Measurements from ENCODE around the gene CHRNA4.
"Not testable (repeated sequence)": the region's sequence is repeated elsewhere in the genome, so short reads cannot be mapped to it uniquely, and the experiment has no call there.

Gene CHRNA4

GRCh38 chr20:63308218-63308911 lies 52.8 kb downstream of the CHRNA4 start:
- no peak for DNase-seq (ENCODE audit: low read depth)

GRCh38 chr20:63307538-63308217 lies 53.5 kb downstream of the CHRNA4 start:
- DNase-seq (ENCODE audit: low read depth) = no peak

GRCh38 chr20:63306673-63307537 lies 54.2 kb downstream of the CHRNA4 start:
- DNase-seq (ENCODE audit: low read depth) = no peak

- not testable (repeated sequence) for DNase-seq (ENCODE audit: low read depth)
Measured at GRCh38 chr20:63305933-63306672, 55.0 kb downstream of the CHRNA4 start.

- DNase-seq (ENCODE audit: low read depth) = no peak
Measured at GRCh38 chr20:63305393-63305792, 55.8 kb downstream of the CHRNA4 start.

GRCh38 chr20:63303095-63303666 lies 58.0 kb downstream of the CHRNA4 start:
- DNase-seq (ENCODE audit: low read depth) = no peak

- no peak for DNase-seq (ENCODE audit: low read depth)
Measured at GRCh38 chr20:63301671-63302070, 59.5 kb downstream of the CHRNA4 start.

- DNase-seq (ENCODE audit: low read depth) = no peak
Measured at GRCh38 chr20:63298731-63299312, 62.3 kb downstream of the CHRNA4 start.

- DNase-seq (ENCODE audit: low read depth) = no peak
Measured at GRCh38 chr20:63297796-63298572, 63.2 kb downstream of the CHRNA4 start.

- no peak for DNase-seq (ENCODE audit: low read depth)
Measured at GRCh38 chr20:63297371-63297781, 63.8 kb downstream of the CHRNA4 start.

- DNase-seq (ENCODE audit: low read depth) = no peak
Measured at GRCh38 chr20:63296531-63297299, 64.4 kb downstream of the CHRNA4 start.

- DNase-seq (ENCODE audit: low read depth) = no peak
Measured at GRCh38 chr20:63295846-63296245, 65.3 kb downstream of the CHRNA4 start.

GRCh38 chr20:63295422-63295821 lies 65.7 kb downstream of the CHRNA4 start:
- DNase-seq (ENCODE audit: low read depth) = no peak

GRCh38 chr20:63295018-63295417 lies 66.1 kb downstream of the CHRNA4 start:
- no peak for DNase-seq (ENCODE audit: low read depth)

- no peak for DNase-seq (ENCODE audit: low read depth)
Measured at GRCh38 chr20:63294536-63294900, 66.6 kb downstream of the CHRNA4 start.

GRCh38 chr20:63293871-63294535 lies 67.1 kb downstream of the CHRNA4 start:
- no peak for DNase-seq (ENCODE audit: low read depth)

GRCh38 chr20:63293456-63293855 lies 67.7 kb downstream of the CHRNA4 start:
- DNase-seq (ENCODE audit: low read depth) = no peak
